NCI-H1417 (cell line): ENCODE results near the gene ITGA1.
"Not testable (repeated sequence)": the region's sequence is repeated elsewhere in the genome, so short reads cannot be mapped to it uniquely, and the experiment has no call there.

ENCODE experiments used
- DNase-seq, 3 experiments: peaks; one replicate each; lab custom pipeline; 2025; lab: John Stamatoyannopoulos, UW

Gene ITGA1

DNA sequence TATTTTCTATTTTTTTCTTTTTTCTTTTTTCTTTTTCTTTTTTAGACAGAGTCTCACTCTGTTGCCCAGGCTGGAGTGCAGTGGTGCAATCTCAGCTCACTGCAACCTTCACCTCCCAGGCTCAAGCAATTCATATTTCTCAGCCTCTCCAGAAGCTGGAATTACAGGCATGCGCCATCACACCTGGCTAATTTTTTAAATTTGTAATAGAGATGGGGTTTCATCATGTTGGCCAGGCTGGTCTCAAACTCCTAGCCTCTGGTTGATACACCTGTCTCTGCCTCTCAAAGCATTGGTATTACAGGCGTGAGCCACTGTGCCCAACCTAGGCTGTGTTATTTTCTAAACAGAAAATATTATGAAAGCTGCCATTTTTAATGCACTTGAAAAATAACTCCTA is 78.3 kb downstream of the ITGA1 start:
- not testable (repeated sequence) for DNase-seq

DNA sequence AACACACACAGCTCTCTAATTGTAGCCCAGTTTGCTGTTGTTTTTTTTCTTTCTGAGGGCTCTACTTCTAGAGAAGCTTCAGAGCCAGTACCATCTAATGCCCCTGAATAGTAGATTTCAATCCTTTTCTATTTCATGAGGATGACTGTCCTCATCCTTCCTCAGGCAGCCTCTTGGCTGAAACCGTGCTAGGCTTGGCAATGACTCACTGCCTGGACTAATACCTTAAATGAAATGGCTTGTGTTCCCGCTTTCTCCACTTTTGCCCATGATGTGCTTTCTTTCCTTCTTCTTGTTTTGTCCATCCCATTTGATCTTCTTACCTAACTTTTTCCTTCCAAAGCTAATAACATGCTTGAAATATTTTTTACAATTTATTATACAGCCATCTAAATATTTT is 80.1 kb downstream of the ITGA1 start:
- DNase-seq = no peak

DNA sequence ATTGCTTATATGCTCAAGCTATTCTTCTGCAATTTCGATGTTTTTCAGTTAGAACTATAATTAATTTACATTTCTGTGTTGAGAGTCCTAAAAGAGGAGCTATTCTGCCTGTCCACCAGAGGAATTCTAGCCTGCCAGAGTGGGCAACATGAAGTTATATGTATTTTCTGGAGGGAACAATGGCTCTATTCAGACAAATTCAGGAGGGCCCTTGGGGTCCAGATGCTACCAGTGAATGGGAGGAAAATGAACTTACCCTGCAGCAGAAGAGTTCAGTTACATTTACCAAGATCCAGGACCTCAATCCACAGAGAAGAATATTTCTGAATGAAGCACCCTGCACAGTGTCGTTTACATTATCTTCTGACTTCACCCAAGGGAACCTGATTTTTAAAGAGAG is 80.7 kb downstream of the ITGA1 start:
- no peak for DNase-seq

DNA sequence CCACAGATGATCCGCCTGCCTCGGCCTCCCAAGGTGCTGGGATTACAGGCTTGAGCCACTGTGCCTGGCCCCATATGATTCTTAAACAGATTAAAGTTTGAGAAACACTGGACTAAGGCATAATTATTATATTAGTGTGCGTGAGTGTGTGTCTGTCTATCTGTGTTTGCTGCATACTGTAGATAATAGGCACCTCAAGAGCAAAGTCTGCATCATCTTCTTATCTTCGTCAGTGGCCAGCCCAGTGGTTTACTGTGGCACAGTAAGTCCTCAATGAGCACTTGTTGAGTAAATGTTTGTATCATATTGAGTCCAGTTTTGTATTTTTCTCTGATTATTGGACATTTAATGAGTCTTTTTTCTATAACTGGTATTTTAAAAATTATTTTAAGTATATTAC is 81.7 kb downstream of the ITGA1 start:
- DNase-seq = no peak

DNA sequence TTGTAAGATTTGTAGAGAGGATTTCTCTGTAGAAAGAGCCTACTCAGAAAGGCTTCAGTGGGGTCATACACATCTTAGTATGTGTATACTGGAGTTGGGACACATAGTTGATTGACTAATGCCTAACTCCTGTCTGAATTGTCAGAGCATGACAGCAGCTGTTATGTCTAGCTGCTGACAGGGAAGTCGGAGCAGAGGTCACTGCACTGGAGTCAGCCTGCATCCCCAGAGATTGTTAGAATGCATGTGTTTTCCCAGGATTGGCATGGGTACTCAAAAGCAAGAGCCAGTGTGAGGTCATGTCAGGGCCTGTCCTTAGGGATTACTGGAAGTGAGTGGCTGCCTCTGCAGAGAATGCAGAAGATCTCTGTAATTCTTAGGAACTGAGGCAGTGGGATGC is 82.7 kb downstream of the ITGA1 start:
- DNase-seq = no peak

DNA sequence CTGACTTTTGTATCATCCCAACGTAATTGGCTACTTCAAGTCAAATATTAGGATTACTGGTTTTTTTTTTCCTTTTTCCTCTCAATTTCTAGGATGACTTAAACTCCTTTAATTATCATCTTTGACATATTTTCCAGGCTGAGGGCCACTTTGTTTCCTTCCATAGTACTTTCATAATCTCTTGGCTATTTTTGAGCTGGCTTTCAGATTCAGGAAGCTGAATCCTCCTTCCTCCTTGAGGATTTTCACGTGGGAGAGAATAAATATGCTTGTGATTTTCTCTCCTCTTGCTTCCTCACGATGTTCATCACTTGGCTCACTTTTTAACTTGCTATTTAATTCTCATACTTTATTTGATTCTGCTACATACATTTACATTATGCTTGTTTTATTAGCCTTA is 88.1 kb downstream of the ITGA1 start:
- no peak for DNase-seq

DNA sequence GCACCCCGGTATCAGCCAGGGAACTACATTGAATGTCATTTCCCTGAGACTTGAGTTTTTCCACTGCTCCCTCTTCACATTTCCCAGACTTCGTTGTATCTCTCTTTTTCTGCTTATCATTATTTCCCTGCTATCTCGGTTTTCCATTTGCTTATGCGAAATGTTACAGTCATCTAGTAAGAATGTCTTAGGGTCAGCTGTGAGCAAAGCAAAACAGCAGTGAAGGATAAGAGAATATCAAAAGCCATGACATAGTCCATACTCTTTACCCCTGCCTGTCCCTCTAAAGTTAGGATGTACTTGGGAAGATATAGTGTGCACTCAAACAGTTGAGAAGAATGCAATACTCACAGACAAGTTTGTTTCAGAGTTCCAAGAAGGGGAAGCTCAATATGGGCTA is 88.7 kb downstream of the ITGA1 start:
- no peak for DNase-seq

DNA sequence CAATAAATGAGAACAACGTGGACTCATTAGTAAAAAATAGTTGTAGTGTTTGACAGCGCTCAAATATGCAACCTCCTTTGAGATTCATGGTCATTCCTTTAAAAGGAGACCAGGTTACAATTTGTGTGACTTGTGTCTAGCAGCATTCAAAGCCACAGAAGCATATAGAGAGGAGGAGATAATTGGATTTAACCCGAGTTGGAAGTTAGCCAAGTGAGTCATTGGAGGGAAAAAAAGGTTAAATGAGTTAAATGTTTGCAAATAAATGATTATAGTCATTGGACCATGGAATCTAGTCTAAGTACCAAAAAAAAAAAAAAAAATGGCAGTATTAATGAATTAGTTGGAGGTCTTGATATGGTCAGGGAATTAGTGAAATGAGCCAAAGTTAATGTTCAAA is 90.9 kb downstream of the ITGA1 start:
- DNase-seq = peak in 2 of 3 experiments; percentile 1 to 50

DNA sequence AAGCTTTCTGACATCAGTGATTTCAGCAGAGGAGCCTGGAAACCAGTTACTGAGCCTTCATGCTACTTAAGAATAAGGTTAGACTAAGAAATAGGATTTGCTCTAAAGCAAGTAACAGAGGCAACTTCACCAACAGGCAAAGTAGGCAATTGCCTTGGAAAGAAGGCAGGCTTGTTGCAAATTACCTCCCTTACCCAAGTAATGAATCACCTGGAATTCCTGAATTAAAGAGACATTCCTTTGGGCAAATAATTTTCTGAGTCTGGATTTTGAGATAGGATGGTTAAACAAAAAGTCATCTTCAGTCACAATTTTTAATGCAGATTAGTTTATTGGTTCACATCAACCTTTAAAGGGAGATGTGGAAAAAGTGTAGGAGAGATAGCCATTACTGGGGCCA is 92.8 kb downstream of the ITGA1 start:
- DNase-seq = no peak

DNA sequence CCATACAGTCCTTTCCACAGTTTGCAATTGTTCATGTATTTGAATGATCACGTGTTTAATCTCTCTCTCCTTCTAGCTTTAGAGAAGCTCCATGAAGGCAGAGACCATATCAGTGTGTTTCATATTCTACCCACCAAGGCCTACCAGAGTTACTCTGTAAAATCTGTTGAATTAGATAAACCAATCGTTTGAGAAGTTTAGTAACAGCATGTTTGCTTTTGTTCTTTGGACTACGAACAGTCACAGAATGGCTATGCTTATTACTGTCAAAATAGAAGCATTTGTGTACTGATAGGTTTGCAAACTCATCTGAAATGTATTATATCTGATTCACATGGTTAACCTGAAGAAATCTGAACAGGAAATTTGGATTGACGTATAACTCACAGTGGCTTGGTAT is 93.8 kb downstream of the ITGA1 start:
- DNase-seq = no peak

DNA sequence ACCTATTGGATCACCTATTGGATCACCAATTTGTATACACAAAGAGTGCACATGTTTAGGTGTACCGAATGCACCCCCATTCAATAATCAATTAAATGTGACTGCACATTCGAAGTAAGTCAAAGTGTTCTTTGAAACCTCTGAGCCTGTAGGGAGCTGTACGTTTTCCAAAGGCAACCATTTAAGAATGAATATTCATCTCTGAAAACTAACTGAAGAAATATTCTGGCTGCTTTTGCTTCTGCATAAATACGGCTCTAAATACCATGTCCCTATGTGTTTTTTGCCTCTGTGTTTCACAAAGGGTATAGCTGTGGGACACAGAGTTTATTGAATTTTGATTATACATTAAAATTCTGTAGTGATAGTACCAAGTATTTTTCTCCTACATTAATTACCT is 95.4 kb downstream of the ITGA1 start:
- no peak for DNase-seq

DNA sequence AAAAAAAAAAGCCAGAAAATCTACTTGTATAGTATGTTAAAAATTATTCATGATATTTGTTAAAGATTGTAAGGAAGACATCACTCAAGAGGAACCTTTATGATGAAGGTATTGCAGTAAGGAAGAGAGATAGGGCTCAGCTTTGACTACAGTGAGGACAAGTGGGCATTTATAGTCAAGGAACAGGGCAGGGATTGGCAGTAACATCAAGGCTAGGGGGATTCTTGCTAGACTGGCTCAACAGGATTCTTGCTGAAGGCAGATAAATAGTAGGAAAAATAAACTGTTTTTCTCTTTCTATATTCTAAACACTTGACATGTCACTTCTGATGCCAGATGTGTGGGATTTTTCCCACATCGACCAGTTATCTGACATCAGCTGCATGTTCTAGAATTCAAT is 96.7 kb downstream of the ITGA1 start:
- DNase-seq = no peak

DNA sequence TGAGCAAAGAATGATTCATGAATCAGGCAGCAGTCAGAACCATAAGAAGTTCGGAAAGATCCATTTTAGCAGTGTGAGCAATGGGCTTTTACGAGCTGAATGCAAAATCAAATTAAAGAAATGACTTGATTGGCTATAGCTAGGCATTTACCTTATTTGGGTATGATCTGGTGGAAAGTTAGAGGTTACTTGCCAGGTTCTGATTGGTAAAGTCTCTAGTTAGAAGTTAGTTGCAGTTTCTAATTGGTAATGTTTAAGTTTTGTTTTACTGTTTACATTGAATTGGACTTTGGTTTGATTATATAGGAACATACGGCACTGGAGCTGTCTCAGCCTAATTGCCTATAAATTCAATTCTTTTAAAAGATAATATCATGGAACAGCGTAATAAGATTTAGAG is 97.9 kb downstream of the ITGA1 start:
- no peak for DNase-seq

DNA sequence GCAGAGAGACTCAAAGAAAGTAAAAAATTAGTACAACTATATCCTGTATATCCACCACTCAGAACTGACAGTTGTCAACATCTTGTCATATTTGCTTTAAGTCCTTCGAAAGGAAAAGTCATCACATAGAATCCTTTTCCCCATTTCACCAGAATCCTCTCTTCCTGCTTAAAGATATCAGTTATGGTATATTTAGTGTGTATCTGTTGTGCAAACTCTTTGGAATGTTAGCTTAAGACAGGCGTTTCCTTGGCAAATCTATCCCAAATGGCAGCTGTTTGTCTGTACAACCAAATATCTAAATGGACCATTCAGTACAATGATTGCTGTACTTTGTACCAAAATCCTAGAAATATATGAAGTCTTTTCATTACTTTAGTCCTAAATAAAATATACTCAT is 98.5 kb downstream of the ITGA1 start:
- no peak for DNase-seq

DNA sequence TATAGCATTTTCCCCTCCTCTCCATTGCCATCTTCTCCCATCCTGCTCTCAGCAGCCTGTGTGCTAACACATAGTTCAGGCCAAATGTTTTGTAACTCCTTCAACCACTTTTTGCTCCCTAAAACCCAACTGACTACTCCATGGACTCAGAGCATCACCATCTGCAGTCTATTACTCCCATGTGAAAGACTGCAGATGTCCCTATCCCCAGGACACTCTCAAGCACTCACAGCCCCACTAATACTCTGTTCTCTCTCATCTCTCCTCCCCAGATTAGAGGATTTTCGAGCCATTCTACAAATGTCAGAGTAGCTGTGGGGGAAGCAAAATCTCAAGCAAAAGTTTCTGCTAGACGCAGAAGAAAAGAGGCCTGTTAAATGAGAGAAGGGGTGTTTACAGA is 99.3 kb downstream of the ITGA1 start:
- DNase-seq = no peak

DNA sequence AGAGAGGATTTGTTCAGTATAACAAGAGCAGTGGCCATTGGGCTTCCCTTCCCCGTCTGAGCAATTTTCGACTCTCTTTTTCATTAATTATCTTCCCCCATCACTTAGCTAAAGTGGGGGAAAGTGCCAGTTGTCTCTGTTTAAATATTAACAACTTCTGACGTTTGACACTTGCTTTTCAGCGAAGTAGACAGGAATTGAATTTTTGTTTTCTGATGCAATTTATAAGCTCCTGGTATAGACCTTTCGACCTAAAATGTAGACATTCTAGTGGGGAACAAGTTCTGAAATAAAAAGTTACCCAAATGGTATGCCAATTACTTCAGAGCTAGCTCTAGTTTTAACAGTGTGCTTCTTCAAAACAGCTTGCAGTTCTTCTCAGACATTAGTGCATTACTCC is 100.6 kb downstream of the ITGA1 start:
- DNase-seq = no peak

DNA sequence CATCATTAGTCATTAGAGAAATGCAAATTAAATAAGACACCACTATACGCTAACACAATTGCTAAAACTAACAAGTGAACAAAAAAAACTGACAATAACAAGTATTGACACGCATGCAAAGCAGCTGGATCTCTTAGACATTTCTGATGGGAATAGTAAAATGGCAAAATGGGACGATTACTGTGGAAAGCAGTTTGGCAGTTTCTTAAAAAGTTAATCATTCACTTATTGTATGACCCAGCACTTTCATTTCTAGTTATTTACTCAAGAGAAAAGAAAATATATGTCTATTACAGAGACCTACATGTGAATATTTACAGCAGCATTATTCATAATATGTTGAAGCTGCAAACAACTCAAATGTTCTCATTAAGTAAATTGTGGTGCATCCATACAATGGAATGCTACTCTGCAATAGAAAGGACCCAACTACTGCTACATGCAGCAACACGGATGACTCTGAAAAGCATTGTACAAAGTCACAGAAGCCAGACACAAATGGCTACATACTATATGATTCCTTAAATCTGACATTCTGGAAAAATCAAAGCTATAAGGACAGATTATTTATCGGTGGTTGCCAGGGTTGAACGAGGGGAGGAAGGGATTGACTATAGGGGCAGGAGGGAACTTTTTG is 104.6 kb downstream of the ITGA1 start:
- no peak for DNase-seq

DNA sequence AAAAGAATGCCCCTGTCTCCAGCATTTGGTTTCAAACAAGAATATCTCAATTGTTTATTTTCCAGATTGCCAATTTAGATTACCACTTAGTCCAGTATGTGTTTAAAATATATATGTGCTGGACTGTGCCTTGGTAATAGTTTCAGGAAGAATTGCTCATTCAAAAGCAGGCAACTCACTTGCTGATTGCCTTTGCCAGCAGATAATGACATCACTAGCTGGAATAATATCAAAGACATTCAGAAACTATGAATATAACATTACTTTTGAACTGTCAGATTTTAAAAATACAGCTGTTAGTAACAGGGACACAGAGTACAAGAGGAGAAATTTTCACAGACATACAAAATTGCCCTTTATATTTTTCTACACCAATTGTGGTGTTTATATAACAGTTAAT is 105.4 kb downstream of the ITGA1 start:
- no peak for DNase-seq

DNA sequence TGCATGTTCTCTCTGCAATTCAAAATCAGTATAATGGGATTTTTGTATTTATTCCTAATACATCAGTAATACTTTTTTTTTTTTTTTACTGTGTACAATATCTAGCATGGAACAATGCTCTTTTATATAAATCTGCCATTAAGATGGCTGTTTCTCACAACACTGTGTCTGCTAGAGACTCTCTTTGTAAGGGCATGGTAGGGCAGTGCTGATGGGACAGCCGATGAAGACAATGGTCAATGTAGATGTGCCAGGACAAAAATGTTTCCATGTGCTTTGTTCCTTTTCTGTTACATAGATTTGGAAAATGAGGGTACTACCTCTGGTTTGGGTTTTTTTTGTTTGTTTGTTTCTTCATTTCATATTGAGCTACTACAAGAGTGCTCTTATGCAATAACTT is 106.1 kb downstream of the ITGA1 start:
- DNase-seq = no peak

DNA sequence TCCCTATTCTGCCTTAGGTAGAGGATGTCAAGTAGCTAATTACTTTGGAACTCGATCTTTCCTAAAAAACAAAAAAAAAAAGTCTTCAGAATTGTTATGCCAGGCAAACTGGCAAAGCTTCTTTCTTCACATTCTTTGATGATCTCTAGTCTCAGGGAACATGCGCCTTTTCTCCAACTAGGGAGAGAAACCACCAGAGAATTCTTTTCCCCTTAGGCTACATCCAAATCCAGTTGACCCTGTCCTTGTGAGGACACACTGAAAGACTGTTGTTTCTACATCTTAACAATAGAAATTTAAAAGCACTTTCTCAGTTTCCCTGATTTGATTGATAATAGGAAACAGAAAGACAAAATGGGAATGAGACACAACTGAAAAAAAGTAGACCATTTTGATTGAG is 106.7 kb downstream of the ITGA1 start:
- no peak for DNase-seq

DNA sequence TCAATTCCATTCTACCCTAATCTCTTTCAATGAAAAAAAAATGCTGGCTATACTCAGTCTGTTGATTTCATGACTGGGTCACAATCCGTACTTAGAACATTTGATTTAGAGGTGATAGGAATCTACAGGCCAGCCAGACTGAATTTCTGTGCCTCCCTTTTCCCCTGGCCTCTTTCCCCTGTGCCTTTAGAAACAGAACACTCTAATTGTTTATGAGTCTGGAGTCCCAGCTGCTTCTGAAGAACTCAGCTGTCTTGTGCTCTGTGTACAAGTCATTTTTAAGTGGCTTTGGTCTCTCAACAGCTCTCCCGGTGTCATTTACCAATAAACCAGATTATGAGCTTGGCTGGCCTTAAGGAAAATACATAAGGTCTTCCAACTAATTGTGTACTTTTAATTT is 107.4 kb downstream of the ITGA1 start:
- peak in 2 of 3 experiments; percentile 2 to 44 for DNase-seq

DNA sequence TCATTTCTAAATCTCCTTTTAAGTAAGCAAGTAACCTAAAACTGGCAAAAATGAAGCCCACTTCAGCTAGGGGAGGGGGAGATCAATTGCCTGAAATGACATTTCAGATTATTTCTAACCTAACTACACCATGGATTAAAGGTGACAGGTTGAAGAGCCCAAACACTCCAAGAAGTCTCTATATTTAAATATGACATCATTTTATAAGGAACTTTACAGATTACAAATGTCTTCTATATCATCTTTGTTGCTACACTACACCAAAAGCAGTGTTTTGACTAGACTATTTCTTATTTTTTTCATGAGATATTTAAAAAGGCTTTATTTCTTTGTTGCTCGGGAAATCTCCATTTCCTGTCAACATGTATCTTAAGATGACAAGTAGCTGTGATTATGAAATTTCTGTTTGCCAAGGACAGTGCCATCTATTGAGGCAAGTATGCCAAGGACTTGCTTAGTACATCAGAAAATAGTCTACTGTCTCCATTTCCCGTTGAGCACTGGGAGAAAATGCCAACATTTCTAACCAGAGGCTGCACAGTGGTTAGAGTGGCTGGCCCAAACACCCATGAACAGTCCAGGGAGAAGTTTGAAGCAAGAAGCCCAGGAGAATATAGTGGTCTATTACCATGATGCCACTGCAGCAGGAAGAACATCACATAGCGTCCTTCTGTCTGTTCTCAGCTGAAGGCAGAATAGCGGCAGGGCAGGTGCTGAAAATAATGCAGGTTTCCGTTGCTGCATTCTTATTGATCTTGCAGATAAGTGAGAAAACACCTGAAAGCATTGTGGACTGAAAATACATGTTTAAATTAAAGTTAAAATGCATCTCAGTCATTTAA is 108.1 kb downstream of the ITGA1 start:
- DNase-seq = no peak

DNA sequence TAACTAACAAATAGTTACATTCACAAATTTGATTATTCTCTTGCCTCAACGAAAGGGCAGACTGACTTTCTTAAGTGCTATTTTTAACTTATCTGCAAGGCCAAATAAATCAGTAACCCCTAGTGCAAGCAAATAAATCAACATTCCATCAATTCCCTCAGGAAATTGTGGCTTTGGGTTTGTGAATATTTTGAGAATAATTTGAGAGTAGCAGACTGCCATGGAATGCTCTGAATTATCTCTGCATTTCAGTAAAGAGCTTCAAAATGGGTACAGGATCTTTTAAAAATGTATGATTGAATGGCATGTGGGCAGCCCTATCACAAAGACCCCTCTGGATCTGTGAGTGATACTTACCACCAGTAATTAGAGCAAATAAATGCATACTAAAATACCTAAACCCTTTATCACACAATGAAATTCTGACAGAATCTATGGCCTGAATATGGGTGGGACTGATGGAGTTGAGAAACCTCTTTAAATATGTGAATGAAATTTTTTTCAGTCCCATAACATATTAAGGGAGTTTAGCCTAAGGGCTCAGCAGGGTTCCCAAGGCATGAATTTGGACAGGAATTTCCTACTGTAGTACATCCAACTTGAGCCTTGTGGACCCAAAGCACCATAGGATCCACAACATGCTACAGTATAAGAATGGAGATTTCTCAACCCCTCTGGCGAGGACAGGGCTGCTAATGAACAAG is 109.0 kb downstream of the ITGA1 start:
- no peak for DNase-seq
